Stimulated activated naive CD8-positive, alpha-beta T cell treated with anti-CD3 and anti-CD28 coated beads, Interleukin-15, Interleukin-2, amounts not matched to agents 100 ng/mL and 50 ng/mL, for 24 hours (primary cell): ENCODE results near the gene USP47.

ENCODE experiments used
- H3K27ac Mint-ChIP-seq: one replicate; pipeline ENCODE4 v1.8.0; 2021; ENCODE audit warnings: mild to moderate bottlenecking, mixed read lengths
- H3K27me3 Mint-ChIP-seq: one replicate; pipeline ENCODE4 v1.8.0; 2021; ENCODE audit warnings: mixed read lengths
- H3K36me3 Mint-ChIP-seq: one replicate; pipeline ENCODE4 v1.8.0; 2021; ENCODE audit warnings: low read depth, mixed read lengths
- H3K4me1 Mint-ChIP-seq: one replicate; pipeline ENCODE4 v1.8.0; 2021; ENCODE audit warnings: low read depth, mixed read lengths
- H3K4me3 Mint-ChIP-seq: one replicate; pipeline ENCODE4 v1.8.0; 2021; ENCODE audit warnings: mild to moderate bottlenecking, mixed read lengths
- H3K9me3 Mint-ChIP-seq: one replicate; pipeline ENCODE4 v1.8.0; 2021; ENCODE audit warnings: mixed read lengths

Gene USP47

GRCh38 chr11:11843642-11844041 lies 1.9 kb downstream of the USP47 start:
- Mint-ChIP-seq H3K36me3 (peaks cover 3% of the 10 kb centered on the region), H3K4me3 (no peak overlapping the region), H3K4me1 (peaks cover 5% of the 10 kb centered on the region), H3K9me3 (no peaks in the 10 kb centered on the region), H3K27ac (no peak overlapping the region), H3K27me3 (peaks cover 3% of the 10 kb centered on the region)

- Mint-ChIP-seq H3K27ac (no peak overlapping the region), H3K4me1 (peaks cover 11% of the 10 kb centered on the region), H3K9me3 (no peaks in the 10 kb centered on the region), H3K36me3 (peaks cover 3% of the 10 kb centered on the region), H3K4me3 (no peak overlapping the region), H3K27me3 (no peaks in the 10 kb centered on the region)
Measured at GRCh38 chr11:11844272-11844671, 2.5 kb downstream of the USP47 start.

GRCh38 chr11:11845071-11845470 lies 3.3 kb downstream of the USP47 start:
- H3K4me3 Mint-ChIP-seq, result no peak overlapping the region
- no peak overlapping the region for H3K27ac Mint-ChIP-seq
- H3K27me3 Mint-ChIP-seq, result no peaks in the 10 kb centered on the region
- peaks cover 3% of the 10 kb centered on the region for H3K36me3 Mint-ChIP-seq
- H3K9me3 Mint-ChIP-seq, result no peaks in the 10 kb centered on the region
- peaks cover 19% of the 10 kb centered on the region for H3K4me1 Mint-ChIP-seq

- Mint-ChIP-seq H3K4me3 (no peak overlapping the region), H3K36me3 (peaks cover 3% of the 10 kb centered on the region), H3K9me3 (no peaks in the 10 kb centered on the region), H3K4me1 (peaks cover 24% of the 10 kb centered on the region), H3K27me3 (no peaks in the 10 kb centered on the region), H3K27ac (no peak overlapping the region)
Measured at GRCh38 chr11:11845551-11845950, 3.8 kb downstream of the USP47 start.

- H3K36me3 Mint-ChIP-seq, result peaks cover 3% of the 10 kb centered on the region
- H3K27me3 Mint-ChIP-seq, result no peaks in the 10 kb centered on the region
- peaks cover 37% of the 10 kb centered on the region for H3K4me1 Mint-ChIP-seq
- H3K9me3 Mint-ChIP-seq, result no peaks in the 10 kb centered on the region
- peak overlapping the region; percentile 22 for H3K27ac Mint-ChIP-seq
- H3K4me3 Mint-ChIP-seq, result no peak overlapping the region
Measured at GRCh38 chr11:11847082-11847481, 5.3 kb downstream of the USP47 start.

GRCh38 chr11:11848891-11849746 lies 7.3 kb downstream of the USP47 start:
- Mint-ChIP-seq H3K4me1 (peaks cover 53% of the 10 kb centered on the region), H3K9me3 (no peaks in the 10 kb centered on the region), H3K27ac (peak overlapping the region; percentile 32), H3K4me3 (peak overlapping the region; percentile 1), H3K27me3 (no peaks in the 10 kb centered on the region), H3K36me3 (peaks cover 3% of the 10 kb centered on the region)

GRCh38 chr11:11850668-11851067 lies 8.9 kb downstream of the USP47 start:
- H3K4me1 Mint-ChIP-seq, result peaks cover 64% of the 10 kb centered on the region
- no peaks in the 10 kb centered on the region for H3K27me3 Mint-ChIP-seq
- H3K27ac Mint-ChIP-seq, result no peak overlapping the region
- no peaks in the 10 kb centered on the region for H3K9me3 Mint-ChIP-seq
- H3K4me3 Mint-ChIP-seq, result no peak overlapping the region
- peaks cover 3% of the 10 kb centered on the region for H3K36me3 Mint-ChIP-seq

GRCh38 chr11:11856638-11857037 lies 14.9 kb downstream of the USP47 start:
- Mint-ChIP-seq H3K27me3 (no peaks in the 10 kb centered on the region), H3K9me3 (no peaks in the 10 kb centered on the region), H3K4me1 (peaks cover 80% of the 10 kb centered on the region), H3K4me3 (no peak overlapping the region), H3K36me3 (no peaks in the 10 kb centered on the region), H3K27ac (peak overlapping the region; percentile 21)

GRCh38 chr11:11857769-11858168 lies 16.0 kb downstream of the USP47 start:
- H3K27me3 Mint-ChIP-seq, result no peaks in the 10 kb centered on the region
- H3K27ac Mint-ChIP-seq, result no peak overlapping the region
- H3K9me3 Mint-ChIP-seq, result no peaks in the 10 kb centered on the region
- H3K4me1 Mint-ChIP-seq, result peaks cover 79% of the 10 kb centered on the region
- H3K4me3 Mint-ChIP-seq, result peak overlapping the region; percentile 49
- H3K36me3 Mint-ChIP-seq, result no peaks in the 10 kb centered on the region

GRCh38 chr11:11858676-11859075 lies 16.9 kb downstream of the USP47 start:
- peaks cover 76% of the 10 kb centered on the region for H3K4me1 Mint-ChIP-seq
- H3K27ac Mint-ChIP-seq, result peak overlapping the region; percentile 37
- H3K4me3 Mint-ChIP-seq, result peak overlapping the region; percentile 48

GRCh38 chr11:11860103-11860979 lies 18.6 kb downstream of the USP47 start:
- Mint-ChIP-seq H3K36me3 (no peaks in the 10 kb centered on the region), H3K4me3 (no peak overlapping the region), H3K27ac (no peak overlapping the region), H3K9me3 (no peaks in the 10 kb centered on the region), H3K4me1 (peaks cover 80% of the 10 kb centered on the region), H3K27me3 (no peaks in the 10 kb centered on the region)

More at GRCh38 chr11:11858676-11859075, 16.9 kb downstream of the USP47 start:
- Mint-ChIP-seq H3K27me3 (no peaks in the 10 kb centered on the region), H3K36me3 (no peaks in the 10 kb centered on the region), H3K9me3 (no peaks in the 10 kb centered on the region)

- Mint-ChIP-seq H3K27me3 (no peaks in the 10 kb centered on the region), H3K27ac (no peak overlapping the region), H3K36me3 (peaks cover 15% of the 10 kb centered on the region), H3K9me3 (peaks cover 4% of the 10 kb centered on the region), H3K4me3 (no peak overlapping the region), H3K4me1 (peaks cover 80% of the 10 kb centered on the region)
Measured at GRCh38 chr11:11862999-11863398, 21.2 kb downstream of the USP47 start.

GRCh38 chr11:11864332-11864731 lies 22.6 kb downstream of the USP47 start:
- Mint-ChIP-seq H3K9me3 (peaks cover 4% of the 10 kb centered on the region), H3K27ac (no peak overlapping the region), H3K4me3 (no peak overlapping the region), H3K27me3 (no peaks in the 10 kb centered on the region), H3K36me3 (peaks cover 15% of the 10 kb centered on the region), H3K4me1 (peaks cover 78% of the 10 kb centered on the region)

GRCh38 chr11:11864803-11865202 lies 23.0 kb downstream of the USP47 start:
- no peaks in the 10 kb centered on the region for H3K27me3 Mint-ChIP-seq
- no peak overlapping the region for H3K4me3 Mint-ChIP-seq
- H3K36me3 Mint-ChIP-seq, result peaks cover 15% of the 10 kb centered on the region
- H3K4me1 Mint-ChIP-seq, result peaks cover 80% of the 10 kb centered on the region
- peaks cover 4% of the 10 kb centered on the region for H3K9me3 Mint-ChIP-seq
- H3K27ac Mint-ChIP-seq, result no peak overlapping the region

GRCh38 chr11:11865449-11865848 lies 23.7 kb downstream of the USP47 start:
- H3K4me3 Mint-ChIP-seq, result no peak overlapping the region
- H3K36me3 Mint-ChIP-seq, result peaks cover 15% of the 10 kb centered on the region
- H3K4me1 Mint-ChIP-seq, result peaks cover 80% of the 10 kb centered on the region
- H3K9me3 Mint-ChIP-seq, result peaks cover 4% of the 10 kb centered on the region
- no peaks in the 10 kb centered on the region for H3K27me3 Mint-ChIP-seq
- peak overlapping the region; percentile 43 for H3K27ac Mint-ChIP-seq
